ENCODE results near the gene SAXO2. TPM values are rescaled to one million over a fixed set of nuclear protein-coding genes. Genes with fewer than 3 reads are reported as not detected.
A peak's percentile ranks its signal among the peaks of the same experiment; 100 is the strongest.
"Not testable (repeated sequence)": the region's sequence is repeated elsewhere in the genome, so short reads cannot be mapped to it uniquely, and the experiment has no call there.

SAXO2 gene
- total RNA-seq, 4 donors from 2014 or later: 0.20 to 3.0 (median 2.4) TPM; not detected in 1

DNA sequence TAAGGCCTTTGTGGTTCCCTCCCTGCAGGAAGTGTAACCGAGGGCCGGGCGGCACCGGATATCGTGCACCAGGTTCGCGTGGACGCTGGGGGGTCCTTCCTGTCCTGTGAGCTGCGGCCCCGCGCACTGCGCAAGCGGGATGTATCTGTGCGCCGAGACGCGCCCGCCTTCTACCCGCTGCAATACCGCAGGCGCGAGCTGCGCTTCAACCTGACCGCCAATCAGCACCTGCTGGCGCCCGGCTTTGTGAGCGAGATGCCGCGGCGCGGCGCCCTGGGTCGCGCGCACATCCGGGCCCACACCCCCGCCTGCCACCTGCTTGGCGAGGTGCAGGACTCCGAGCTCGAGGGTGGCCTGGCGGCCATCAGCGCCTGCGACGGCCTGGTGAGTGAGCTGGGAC lies 35.9 kb downstream of the SAXO2 start:
- Histone ChIP-seq H3K4me3 (no peak overlapping the region), H3K36me3 (no peaks in the 10 kb centered on the region), H3K27ac (no peak overlapping the region), H3K9me3 (no peaks in the 10 kb centered on the region), H3K4me1 (no peaks in the 10 kb centered on the region), H3K27me3 (peaks cover 4% of the 10 kb centered on the region)
- in situ Hi-C loops (cut with MboI; ENCODE audit: low pct_ligation_motif_present in 1 of 4, low pct_unique_long_range_greater_than_20kb in 1 of 4, low sequenced_read_pairs in 3 of 4): loop anchor here in 1 of 4 donors (25.0 kb wide), 1 partner anchor 114 kb away; no protein-coding TSS in a partner anchor
- intact Hi-C loops (cut with DNase I; ENCODE audit: low total_unique reads): no loop called here
- WGBS, 2 donors (ENCODE audit: low coverage in 1 of 2): 60% methylated on average over 44 of the region's 44 CpGs; no CpG with 5 or more reads in 1 of the 2 donors
- peak; percentile 27 for DNase-seq
- TF ChIP-seq POLR2A (IDR thresholded peaks at IDR 0.05): no peak
- TF ChIP-seq POLR2AphosphoS5 (IDR thresholded peaks at IDR 0.05): no peak
- TF ChIP-seq, protein P1, sequence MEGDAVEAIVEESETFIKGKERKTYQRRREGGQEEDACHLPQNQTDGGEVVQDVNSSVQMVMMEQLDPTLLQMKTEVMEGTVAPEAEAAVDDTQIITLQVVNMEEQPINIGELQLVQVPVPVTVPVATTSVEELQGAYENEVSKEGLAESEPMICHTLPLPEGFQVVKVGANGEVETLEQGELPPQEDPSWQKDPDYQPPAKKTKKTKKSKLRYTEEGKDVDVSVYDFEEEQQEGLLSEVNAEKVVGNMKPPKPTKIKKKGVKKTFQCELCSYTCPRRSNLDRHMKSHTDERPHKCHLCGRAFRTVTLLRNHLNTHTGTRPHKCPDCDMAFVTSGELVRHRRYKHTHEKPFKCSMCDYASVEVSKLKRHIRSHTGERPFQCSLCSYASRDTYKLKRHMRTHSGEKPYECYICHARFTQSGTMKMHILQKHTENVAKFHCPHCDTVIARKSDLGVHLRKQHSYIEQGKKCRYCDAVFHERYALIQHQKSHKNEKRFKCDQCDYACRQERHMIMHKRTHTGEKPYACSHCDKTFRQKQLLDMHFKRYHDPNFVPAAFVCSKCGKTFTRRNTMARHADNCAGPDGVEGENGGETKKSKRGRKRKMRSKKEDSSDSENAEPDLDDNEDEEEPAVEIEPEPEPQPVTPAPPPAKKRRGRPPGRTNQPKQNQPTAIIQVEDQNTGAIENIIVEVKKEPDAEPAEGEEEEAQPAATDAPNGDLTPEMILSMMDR (IDR thresholded peaks at IDR 0.05): no peak
- no peak for TF ChIP-seq EP300 (IDR thresholded peaks at IDR 0.05; ENCODE audit: low read depth)

DNA sequence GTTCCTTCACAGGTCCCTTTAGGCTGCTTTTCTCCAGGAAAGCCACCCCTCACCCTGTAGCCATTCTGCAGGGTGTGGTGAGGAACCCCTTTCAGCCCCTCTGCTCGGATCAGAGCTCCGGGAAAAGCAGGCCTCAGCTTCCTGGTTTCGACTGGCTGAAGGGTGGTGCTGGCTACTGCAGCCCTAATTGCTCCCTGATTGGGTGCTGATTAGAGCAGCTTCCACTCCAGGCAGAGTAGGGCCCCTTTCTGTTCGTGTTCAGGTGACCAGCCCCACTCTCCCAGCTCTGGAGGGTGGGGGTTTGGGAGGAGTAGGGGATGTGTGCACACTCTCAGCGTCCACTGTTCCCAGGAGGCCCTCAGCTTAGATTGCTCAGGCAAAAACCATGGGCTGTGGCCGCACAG lies 36.9 kb downstream of the SAXO2 start:
- DNase-seq; H3K27ac ChIP-seq; H3K36me3 ChIP-seq; H3K4me3 ChIP-seq; H3K27me3 ChIP-seq; intact Hi-C loops (cut with DNase I; ENCODE audit: low total_unique reads); H3K9me3 ChIP-seq; H3K4me1 ChIP-seq: not testable (repeated sequence)
- WGBS, 2 donors (ENCODE audit: low coverage in 1 of 2): 42% methylated on average over 3 of the region's 6 CpGs; no CpG with 5 or more reads in 1 of the 2 donors
- in situ Hi-C loops (cut with MboI; ENCODE audit: low pct_ligation_motif_present in 1 of 4, low pct_unique_long_range_greater_than_20kb in 1 of 4, low sequenced_read_pairs in 3 of 4): loop anchor here in 1 of 4 donors (25.0 kb wide), 1 partner anchor 113 kb away; no protein-coding TSS in a partner anchor

DNA sequence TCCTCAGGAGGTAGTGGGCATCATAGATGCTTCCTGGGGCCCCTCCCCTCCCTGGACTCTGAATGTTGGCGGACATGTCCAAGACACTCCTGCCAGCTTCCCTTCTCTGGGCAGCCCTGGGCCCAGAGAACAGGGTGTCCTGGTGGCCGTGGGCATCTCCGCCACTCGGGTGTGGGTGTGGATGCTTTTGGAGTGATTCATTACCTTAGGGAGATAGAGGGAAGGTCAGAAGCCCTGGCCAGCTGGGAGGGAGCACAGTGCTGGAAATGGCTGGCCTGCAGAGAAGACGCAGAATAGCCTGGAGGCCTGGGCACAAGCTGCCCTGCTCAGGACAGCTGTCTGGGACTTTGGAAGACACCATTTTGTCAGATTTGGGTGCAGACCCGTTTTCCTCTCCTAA lies 37.7 kb downstream of the SAXO2 start:
- not testable (repeated sequence) for H3K27ac ChIP-seq
- 84 to 100% methylated on average over 1 to 6 of the region's 6 CpGs for WGBS, 2 donors (ENCODE audit: low coverage in 1 of 2)

GRCh38 chr15:82300883-82301282 lies 38.3 kb downstream of the SAXO2 start:
- Histone ChIP-seq H3K27me3 (peaks cover 4% of the 10 kb centered on the region), H3K36me3 (no peaks in the 10 kb centered on the region), H3K4me3 (no peak overlapping the region), H3K27ac (no peak overlapping the region), H3K9me3 (no peaks in the 10 kb centered on the region), H3K4me1 (no peaks in the 10 kb centered on the region)
- DNase-seq: no peak
- WGBS, 2 donors (ENCODE audit: low coverage in 1 of 2): 97% methylated on average over 7 of the region's 7 CpGs; no CpG with 5 or more reads in 1 of the 2 donors
- intact Hi-C loops (cut with DNase I; ENCODE audit: low total_unique reads) (no loop called here), in situ Hi-C loops (cut with MboI; ENCODE audit: low pct_ligation_motif_present in 1 of 4, low pct_unique_long_range_greater_than_20kb in 1 of 4, low sequenced_read_pairs in 3 of 4) (no loop called here)
- TF ChIP-seq POLR2AphosphoS5 (IDR thresholded peaks at IDR 0.05) (no peak), EP300 (IDR thresholded peaks at IDR 0.05; ENCODE audit: low read depth) (no peak), POLR2A (IDR thresholded peaks at IDR 0.05) (no peak)
- TF ChIP-seq, protein P1 (IDR thresholded peaks at IDR 0.05): no peak

More for the DNA sequence above, 37.7 kb downstream of the SAXO2 start:
- H3K4me3 ChIP-seq; DNase-seq; intact Hi-C loops (cut with DNase I; ENCODE audit: low total_unique reads); H3K36me3 ChIP-seq; H3K9me3 ChIP-seq; H3K4me1 ChIP-seq; H3K27me3 ChIP-seq; in situ Hi-C loops (cut with MboI; ENCODE audit: low pct_ligation_motif_present in 1 of 4, low pct_unique_long_range_greater_than_20kb in 1 of 4, low sequenced_read_pairs in 3 of 4): not testable (repeated sequence)

DNA sequence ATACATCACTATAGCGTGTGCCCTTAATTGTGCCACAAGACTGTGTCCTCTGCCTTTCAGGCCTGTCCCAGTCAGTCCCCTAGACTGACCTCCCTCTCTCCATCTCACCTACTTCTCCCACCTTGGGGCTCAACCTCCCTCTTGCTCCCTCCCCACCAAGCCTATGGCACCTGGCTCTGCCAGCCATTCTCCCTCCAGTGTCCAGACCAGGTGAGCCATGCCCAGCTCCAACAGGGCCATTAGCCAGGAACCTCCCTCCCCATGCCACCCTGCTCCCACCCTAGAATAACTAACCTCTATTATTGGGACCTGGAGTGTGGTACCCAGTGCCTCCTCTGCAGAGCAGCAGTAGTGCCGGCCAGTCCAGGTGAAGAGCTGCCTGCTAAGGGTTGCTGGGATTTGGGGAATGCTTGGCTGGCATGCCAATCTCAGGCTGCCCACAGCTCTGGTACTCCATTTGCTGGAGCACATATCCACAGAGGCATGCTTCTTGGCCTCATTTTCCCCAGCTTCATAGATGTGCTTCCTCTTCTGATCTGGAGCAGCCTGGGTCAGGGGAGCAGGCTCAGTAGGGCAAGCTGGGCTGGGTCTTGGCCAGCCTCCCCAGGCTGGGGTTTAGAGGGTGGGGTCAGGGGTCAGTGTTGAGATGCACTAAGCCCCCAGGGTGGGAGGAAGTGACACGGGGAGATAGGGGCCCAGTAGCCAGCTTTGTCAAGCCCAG lies 38.8 kb downstream of the SAXO2 start:
- Histone ChIP-seq H3K9me3 (no peaks in the 10 kb centered on the region), H3K27me3 (peaks cover 4% of the 10 kb centered on the region), H3K4me3 (no peak overlapping the region), H3K4me1 (no peaks in the 10 kb centered on the region), H3K36me3 (no peaks in the 10 kb centered on the region), H3K27ac (no peak overlapping the region)
- TF ChIP-seq POLR2AphosphoS5 (IDR thresholded peaks at IDR 0.05) (no peak), POLR2A (IDR thresholded peaks at IDR 0.05) (no peak)
- TF ChIP-seq, protein P1 (IDR thresholded peaks at IDR 0.05): no peak
- DNase-seq: no peak
- 76% methylated on average over 3 of the region's 3 CpGs; no CpG with 5 or more reads in 1 of the 2 donors for WGBS, 2 donors (ENCODE audit: low coverage in 1 of 2)
- intact Hi-C loops (cut with DNase I; ENCODE audit: low total_unique reads) (no loop called here), in situ Hi-C loops (cut with MboI; ENCODE audit: low pct_ligation_motif_present in 1 of 4, low pct_unique_long_range_greater_than_20kb in 1 of 4, low sequenced_read_pairs in 3 of 4) (no loop called here)

All from transverse colon (tissue), 4 donors.